Cerebellar nuclear complex (tissue), 1 donor: Measurements from ENCODE around the gene ALG2.

Experiments
- DNase-seq, 2 experiments: peaks; one replicate each; lab custom pipeline; 2025; lab: John Stamatoyannopoulos, UW

The ALG2 gene

GRCh38 chr9:99172124-99173091, 49.3 kb downstream of the ALG2 start:
- no peak for DNase-seq

- no peak for DNase-seq
Observed at GRCh38 chr9:99171225-99172123, 50.3 kb downstream of the ALG2 start.

GRCh38 chr9:99169982-99170761, 51.6 kb downstream of the ALG2 start:
- no peak for DNase-seq

GRCh38 chr9:99169086-99169485, 52.7 kb downstream of the ALG2 start:
- no peak for DNase-seq

GRCh38 chr9:99167694-99168093, 54.0 kb downstream of the ALG2 start:
- no peak for DNase-seq

- DNase-seq: no peak
Observed at GRCh38 chr9:99167119-99167518, 54.6 kb downstream of the ALG2 start.
